GM12878 (cell line): ENCODE data around the gene SSX2IP. TPM values are rescaled to one million over a fixed set of nuclear protein-coding genes. Genes with fewer than 3 reads are reported as not detected.

Source experiments
- ATAC-seq: fragments of 200-7000 bp; cut with Tn5 transposase; 3 replicates; pipeline ENCODE4 v1.9.1; 2020; ENCODE audit warnings: mild to moderate bottlenecking, moderate library complexity
- BruUV-seq: library from RNA; stranded (reverse); fragments of 400-500 nt; replicated peaks from 2 replicates; lab custom pipeline; 2021; lab: Mats Ljungman, UMichigan
- CTCF ChIA-PET: fragments of 300-600 bp; sonication (Branson Sonifier 250); formaldehyde crosslinking; extraction: SDS; loops from one replicate; lab custom pipeline; 2021; ENCODE audit warnings: inconsistent platforms; lab: Yijun Ruan, JAX
- POLR2A ChIA-PET: fragments of 350-600 bp; formaldehyde crosslinking; extraction: SDS; loops from one replicate; lab custom pipeline; 2021; ENCODE audit warnings: inconsistent platforms; lab: Charles Lee
- RAD21 ChIA-PET: fragments of 300-600 bp; sonication (Branson Sonifier 250); formaldehyde crosslinking; loops from one replicate; lab custom pipeline; 2023; ENCODE audit warnings: antibody characterized with exemption; ENCODE audit not compliant: unreplicated experiment; lab: Charles Lee
- SMC1A ChIA-PET: fragments of 300-600 bp; sonication (Branson Sonifier 250); formaldehyde crosslinking; loops from one replicate; lab custom pipeline; 2023; ENCODE audit not compliant: unreplicated experiment, uncharacterized antibody; lab: Charles Lee
- DNase-seq: peaks from one replicate; pipeline ENCODE4 v3.0.0-alpha.2; 2011; ENCODE audit warnings: low read depth, low spot score
- FAIRE-seq: peaks from 3 replicates; lab custom pipeline; 2011; peaks lifted over from hg19 to GRCh38; lab: Jason Lieb, UNC
- H2AFZ ChIP-seq: 2 replicates; pipeline ENCODE4 v1.6.0; 2011; ENCODE audit warnings: low read depth, low read length, control low read depth; ENCODE audit not compliant: control insufficient read depth
- H3K27ac ChIP-seq: 2 replicates; pipeline ENCODE4 v1.5.1; 2011; ENCODE audit warnings: control low read depth; ENCODE audit not compliant: control insufficient read depth, insufficient read depth
- H3K27me3 ChIP-seq, 2 experiments: replicated peaks in 1 of 2; 2 replicates each; pipeline versions ENCODE4 v1.6.0 to v1.6.1; 2011; ENCODE audit warnings: low read length in 1 of 2; ENCODE audit not compliant: control insufficient read depth in 2 of 2, insufficient read depth in 2 of 2
- H3K36me3 ChIP-seq, 2 experiments: 2 replicates each; pipeline ENCODE4 v1.5.1; 2011; ENCODE audit warnings: low read length in 1 of 2; ENCODE audit not compliant: control insufficient read depth in 2 of 2, insufficient read depth in 2 of 2
- H3K4me1 ChIP-seq: 2 replicates; pipeline ENCODE4 v1.6.1; 2011; ENCODE audit warnings: mild to moderate bottlenecking, low read length, moderate library complexity, mixed read lengths; ENCODE audit not compliant: control insufficient read depth, insufficient read depth
- H3K4me2 ChIP-seq: 2 replicates; pipeline ENCODE4 v1.6.0; 2011; ENCODE audit warnings: control low read depth; ENCODE audit not compliant: control insufficient read depth, insufficient read depth
- H3K4me3 ChIP-seq: fragments of 200-600 bp; sonication (generic); 2 replicates; pipeline ENCODE4 v1.5.1; 2016
- H3K79me2 ChIP-seq: 2 replicates; pipeline ENCODE4 v1.6.0; 2011; ENCODE audit warnings: low read length; ENCODE audit not compliant: control insufficient read depth, insufficient read depth
- H3K9ac ChIP-seq: 2 replicates; pipeline ENCODE4 v1.8.0; 2011; ENCODE audit warnings: low read length, control low read depth, mixed read lengths; ENCODE audit not compliant: control insufficient read depth, insufficient read depth
- H3K9me3 ChIP-seq: replicated peaks from 3 replicates; pipeline ENCODE4 v1.5.1; 2011; ENCODE audit warnings: mild to moderate bottlenecking, low read length; ENCODE audit not compliant: control insufficient read depth, insufficient read depth
- H4K20me1 ChIP-seq: 2 replicates; pipeline ENCODE4 v1.6.0; 2011; ENCODE audit not compliant: control insufficient read depth, insufficient read depth
- BRCA1 ChIP-seq: IDR thresholded peaks from 2 replicates; pipeline ENCODE4 v1.6.1; 2011; ENCODE audit warnings: low read depth, low read length, improper control_type of control experiment
- EGR1 ChIP-seq, 2 experiments: IDR thresholded peaks; 1 replicate in 1 of 2; 2 replicates in 1 of 2; pipeline ENCODE4 v1.6.1; 2011 to 2012; ENCODE audit warnings: low read depth in 2 of 2, low read length in 2 of 2, borderline replicate concordance in 1 of 2, mild to moderate bottlenecking in 1 of 2, moderate library complexity in 1 of 2
- KDM1A ChIP-seq: fragments of 200-600 bp; sonication (generic); IDR thresholded peaks from 2 replicates; pipeline ENCODE4 v1.6.1; 2016; ENCODE audit warnings: borderline replicate concordance
- PML ChIP-seq: IDR thresholded peaks from 2 replicates; pipeline ENCODE4 v1.6.1; 2012; ENCODE audit warnings: low read length, inconsistent platforms
- POLR2AphosphoS5 ChIP-seq: IDR thresholded peaks from 2 replicates; pipeline ENCODE4 v1.6.1; 2011; ENCODE audit warnings: mild to moderate bottlenecking, low read length, inconsistent platforms
- RB1 ChIP-seq: fragments of 450-650 bp; formaldehyde crosslinking; IDR thresholded peaks from 2 replicates; pipeline ENCODE4 v1.6.1; 2017; ENCODE audit warnings: mild to moderate bottlenecking, borderline replicate concordance
- RBBP5 ChIP-seq: fragments of 200-600 bp; sonication (generic); conservative IDR thresholded peaks from 2 replicates; pipeline ENCODE4 v1.6.1; 2016
- TAF1 ChIP-seq: IDR thresholded peaks from 2 replicates; pipeline ENCODE4 v1.6.1; 2011; ENCODE audit warnings: mild to moderate bottlenecking, low read depth, low read length, borderline replicate concordance
- TBL1XR1 ChIP-seq: IDR thresholded peaks from 2 replicates; pipeline ENCODE4 v1.6.1; 2012; ENCODE audit warnings: low read depth, low read length, improper control_type of control experiment
- ZBED1 ChIP-seq: IDR thresholded peaks from 2 replicates; pipeline ENCODE4 v1.6.1; 2016; ENCODE audit warnings: borderline replicate concordance
- ZNF217 ChIP-seq: fragments of 450-650 bp; IDR thresholded peaks from 2 replicates; pipeline ENCODE4 v1.6.1; 2017; ENCODE audit warnings: antibody characterized with exemption, mild to moderate bottlenecking
- ZZZ3 ChIP-seq: IDR thresholded peaks from 2 replicates; pipeline ENCODE4 v1.6.1; 2011; ENCODE audit warnings: low read depth; ENCODE audit not compliant: control insufficient read depth, insufficient read length
- WGBS: methylation state at CpG from one replicate; pipeline ENCODE4 v1.1.6; 2016; ENCODE audit warnings: low lambda C conversion rate; ENCODE audit not compliant: insufficient replicate concordance, insufficient coverage; ENCODE audit errors: missing lambda C conversion rate; 5-methylcytosine and 5-hydroxymethylcytosine counted together
- in situ Hi-C: fragments of 300-500 bp; cut with MboI; formaldehyde crosslinking; loops from 9 replicates; pipeline ENCODE4 v1.14.3; 2018; ENCODE audit warnings: mixed read lengths
- intact Hi-C: fragments of 100-400 bp; cut with micrococcal nuclease; formaldehyde crosslinking; loops from one replicate; pipeline ENCODE4 v1.14.2; 2022; ENCODE audit not compliant: unreplicated experiment
- polyA plus RNA-seq, 11 experiments: library from polyadenylated mRNA; depleted of rRNA in 4 of 11; unstranded in 6 of 11; stranded (reverse) in 5 of 11; fragments of >200 nt; fragmentation: Nextera tagmentation in 4 of 11; fragmentation: Illumina TruSeq in 1 of 11; extraction: Ambion mirVana in 4 of 11; extraction: Trizol in 1 of 11; gene quantifications; 1 replicate in 1 of 11; 2 replicates in 10 of 11; pipeline versions ENCODE4 v1.2.1 to v1.2.3, GENCODE V29; 2011 to 2016; ENCODE audit warnings: inconsistent platforms in 2 of 11, missing spikeins in 2 of 11, low read depth in 1 of 11
- total RNA-seq, 4 experiments: library from RNA; depleted of rRNA in 3 of 4; stranded (reverse); fragments of >200 nt in 3 of 4; fragmentation: Illumina TruSeq in 1 of 4; extraction: Trizol in 1 of 4; gene quantifications; 2 replicates each; pipeline versions ENCODE4 v1.2.1 to v1.2.3, GENCODE V29; 2013 to 2021
- TF ChIP-seq, protein P1 (sequence below): IDR thresholded peaks from 2 replicates; pipeline ENCODE4 v1.6.1; 2012; ENCODE audit warnings: low read depth, low read length, improper control_type of control experiment
- TF ChIP-seq, protein P2 (sequence below): fragments of 450-650 bp; IDR thresholded peaks from 2 replicates; pipeline ENCODE4 v1.6.1; 2017; ENCODE audit warnings: mild to moderate bottlenecking, moderate library complexity
- TF ChIP-seq, protein P3 (sequence below): fragments of 450-650 bp; formaldehyde crosslinking; IDR thresholded peaks from 2 replicates; pipeline ENCODE4 v1.4.0; 2020; ENCODE audit warnings: mild to moderate bottlenecking, moderate library complexity

SSX2IP gene
- total and polyA plus RNA-seq, 10 of the 15 experiments (the other 5 are each of a cell fraction or from before 2014, with no cell fraction given), result 3.3 to 14.0 (median 10.4) TPM

DNA sequence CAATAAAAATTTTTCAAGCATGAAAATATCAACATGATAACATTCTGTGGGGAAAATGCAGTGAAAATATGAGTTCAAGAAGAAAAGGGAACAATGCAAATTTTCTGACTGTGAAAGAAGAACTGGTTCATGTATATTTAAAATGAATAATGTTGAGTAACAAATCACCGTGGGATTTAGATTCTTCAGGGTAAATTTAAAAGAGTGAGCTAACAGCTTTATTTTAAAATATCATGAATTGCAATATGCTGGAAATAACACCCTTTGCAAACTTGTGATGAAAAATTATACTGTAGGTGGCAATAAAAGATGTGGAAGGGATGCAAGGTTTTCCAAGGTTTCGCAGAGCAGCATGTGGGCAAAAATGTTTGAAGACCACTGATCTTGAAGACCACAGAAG, 13.2 kb upstream of the SSX2IP start (continued):
- no peak for TF ChIP-seq ZZZ3
- no peak for TF ChIP-seq KDM1A
- no peak for TF ChIP-seq ZBED1
- TF ChIP-seq EGR1 (IDR thresholded peaks at IDR 0.05; ENCODE audit: borderline replicate concordance in 1 of 2, low read depth in 2 of 2, low read length in 2 of 2), result no peak
- no peak for TF ChIP-seq TAF1

DNA sequence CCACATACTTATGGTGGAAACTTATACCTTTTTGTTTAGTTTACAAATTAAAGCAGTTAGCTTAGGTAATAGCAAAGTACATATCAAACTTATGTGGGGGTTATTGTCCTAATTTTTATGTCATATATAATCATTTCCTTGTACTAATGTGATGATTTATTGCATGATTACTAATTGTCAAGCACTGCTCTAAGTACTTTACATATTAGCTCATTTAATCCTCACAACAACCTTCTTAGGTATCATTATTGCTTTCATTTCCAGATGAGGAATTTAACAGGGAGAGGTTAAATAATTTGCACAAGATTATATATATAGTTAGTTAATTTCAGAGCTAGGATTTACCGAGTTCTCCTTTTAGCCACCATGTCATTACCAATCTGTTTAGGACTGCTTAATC, 11.9 kb upstream of the SSX2IP start:
- H2AFZ ChIP-seq, result no peak overlapping the region
- peaks cover 4% of the 10 kb centered on the region; the same call in 1 of the 2 replicates for H3K4me1 ChIP-seq
- RAD21 ChIA-PET, result interaction anchor here (1.3 kb wide), 2 partner anchors 9 to 12 kb away, joined by 3 read pairs; no protein-coding TSS in a partner anchor
- H3K4me3 ChIP-seq, result no peak overlapping the region
- ATAC-seq (no peak), FAIRE-seq (no peak), DNase-seq (no peak)
- no peak overlapping the region for H3K9ac ChIP-seq
- in situ Hi-C loops, result no loop called here
- no peaks in the 10 kb centered on the region; a peak in 1 of 4 replicates for H3K27me3 ChIP-seq
- CTCF ChIA-PET, result interaction anchor here (0.8 to 1.8 kb wide), 7 partner anchors 10 to 70 kb away, joined by 3 to 6 read pairs (median 3); no protein-coding TSS in a partner anchor
- SMC1A ChIA-PET, result interaction anchor here (0.9 to 12.6 kb wide), 9 partner anchors 9 to 43 kb away, joined by 3 to 113 read pairs (median 4); no protein-coding TSS in a partner anchor
- no peaks in the 10 kb centered on the region for H4K20me1 ChIP-seq
- intact Hi-C loops, result no loop called here
- POLR2A ChIA-PET, result interaction anchor here (0.7 to 5.2 kb wide), 5 partner anchors 9 to 20 kb away, joined by 3 to 32 read pairs (median 3); partner anchors contain the start of gene SSX2IP
- no peaks in the 10 kb centered on the region for H3K9me3 ChIP-seq
- H3K27ac ChIP-seq, result no peak overlapping the region
- no TSS peak for BruUV-seq
- H3K4me2 ChIP-seq, result no peak overlapping the region
- no peaks in the 10 kb centered on the region for H3K79me2 ChIP-seq
- no peaks in the 10 kb centered on the region for H3K36me3 ChIP-seq
- 91% methylated on average over 1 of the region's 1 CpG for WGBS
- TF ChIP-seq TBL1XR1, result no peak
- TF ChIP-seq ZNF217, result no peak
- TF ChIP-seq, protein P1, sequence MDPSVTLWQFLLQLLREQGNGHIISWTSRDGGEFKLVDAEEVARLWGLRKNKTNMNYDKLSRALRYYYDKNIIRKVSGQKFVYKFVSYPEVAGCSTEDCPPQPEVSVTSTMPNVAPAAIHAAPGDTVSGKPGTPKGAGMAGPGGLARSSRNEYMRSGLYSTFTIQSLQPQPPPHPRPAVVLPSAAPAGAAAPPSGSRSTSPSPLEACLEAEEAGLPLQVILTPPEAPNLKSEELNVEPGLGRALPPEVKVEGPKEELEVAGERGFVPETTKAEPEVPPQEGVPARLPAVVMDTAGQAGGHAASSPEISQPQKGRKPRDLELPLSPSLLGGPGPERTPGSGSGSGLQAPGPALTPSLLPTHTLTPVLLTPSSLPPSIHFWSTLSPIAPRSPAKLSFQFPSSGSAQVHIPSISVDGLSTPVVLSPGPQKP, result no peak
- no peak for TF ChIP-seq PML
- no peak for TF ChIP-seq RBBP5
- TF ChIP-seq, protein P2, sequence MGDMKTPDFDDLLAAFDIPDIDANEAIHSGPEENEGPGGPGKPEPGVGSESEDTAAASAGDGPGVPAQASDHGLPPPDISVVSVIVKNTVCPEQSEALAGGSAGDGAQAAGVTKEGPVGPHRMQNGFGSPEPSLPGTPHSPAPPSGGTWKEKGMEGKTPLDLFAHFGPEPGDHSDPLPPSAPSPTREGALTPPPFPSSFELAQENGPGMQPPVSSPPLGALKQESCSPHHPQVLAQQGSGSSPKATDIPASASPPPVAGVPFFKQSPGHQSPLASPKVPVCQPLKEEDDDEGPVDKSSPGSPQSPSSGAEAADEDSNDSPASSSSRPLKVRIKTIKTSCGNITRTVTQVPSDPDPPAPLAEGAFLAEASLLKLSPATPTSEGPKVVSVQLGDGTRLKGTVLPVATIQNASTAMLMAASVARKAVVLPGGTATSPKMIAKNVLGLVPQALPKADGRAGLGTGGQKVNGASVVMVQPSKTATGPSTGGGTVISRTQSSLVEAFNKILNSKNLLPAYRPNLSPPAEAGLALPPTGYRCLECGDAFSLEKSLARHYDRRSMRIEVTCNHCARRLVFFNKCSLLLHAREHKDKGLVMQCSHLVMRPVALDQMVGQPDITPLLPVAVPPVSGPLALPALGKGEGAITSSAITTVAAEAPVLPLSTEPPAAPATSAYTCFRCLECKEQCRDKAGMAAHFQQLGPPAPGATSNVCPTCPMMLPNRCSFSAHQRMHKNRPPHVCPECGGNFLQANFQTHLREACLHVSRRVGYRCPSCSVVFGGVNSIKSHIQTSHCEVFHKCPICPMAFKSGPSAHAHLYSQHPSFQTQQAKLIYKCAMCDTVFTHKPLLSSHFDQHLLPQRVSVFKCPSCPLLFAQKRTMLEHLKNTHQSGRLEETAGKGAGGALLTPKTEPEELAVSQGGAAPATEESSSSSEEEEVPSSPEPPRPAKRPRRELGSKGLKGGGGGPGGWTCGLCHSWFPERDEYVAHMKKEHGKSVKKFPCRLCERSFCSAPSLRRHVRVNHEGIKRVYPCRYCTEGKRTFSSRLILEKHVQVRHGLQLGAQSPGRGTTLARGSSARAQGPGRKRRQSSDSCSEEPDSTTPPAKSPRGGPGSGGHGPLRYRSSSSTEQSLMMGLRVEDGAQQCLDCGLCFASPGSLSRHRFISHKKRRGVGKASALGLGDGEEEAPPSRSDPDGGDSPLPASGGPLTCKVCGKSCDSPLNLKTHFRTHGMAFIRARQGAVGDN, result no peak
- no peak for TF ChIP-seq RB1
- TF ChIP-seq POLR2AphosphoS5, result no peak
- TF ChIP-seq, protein P3, sequence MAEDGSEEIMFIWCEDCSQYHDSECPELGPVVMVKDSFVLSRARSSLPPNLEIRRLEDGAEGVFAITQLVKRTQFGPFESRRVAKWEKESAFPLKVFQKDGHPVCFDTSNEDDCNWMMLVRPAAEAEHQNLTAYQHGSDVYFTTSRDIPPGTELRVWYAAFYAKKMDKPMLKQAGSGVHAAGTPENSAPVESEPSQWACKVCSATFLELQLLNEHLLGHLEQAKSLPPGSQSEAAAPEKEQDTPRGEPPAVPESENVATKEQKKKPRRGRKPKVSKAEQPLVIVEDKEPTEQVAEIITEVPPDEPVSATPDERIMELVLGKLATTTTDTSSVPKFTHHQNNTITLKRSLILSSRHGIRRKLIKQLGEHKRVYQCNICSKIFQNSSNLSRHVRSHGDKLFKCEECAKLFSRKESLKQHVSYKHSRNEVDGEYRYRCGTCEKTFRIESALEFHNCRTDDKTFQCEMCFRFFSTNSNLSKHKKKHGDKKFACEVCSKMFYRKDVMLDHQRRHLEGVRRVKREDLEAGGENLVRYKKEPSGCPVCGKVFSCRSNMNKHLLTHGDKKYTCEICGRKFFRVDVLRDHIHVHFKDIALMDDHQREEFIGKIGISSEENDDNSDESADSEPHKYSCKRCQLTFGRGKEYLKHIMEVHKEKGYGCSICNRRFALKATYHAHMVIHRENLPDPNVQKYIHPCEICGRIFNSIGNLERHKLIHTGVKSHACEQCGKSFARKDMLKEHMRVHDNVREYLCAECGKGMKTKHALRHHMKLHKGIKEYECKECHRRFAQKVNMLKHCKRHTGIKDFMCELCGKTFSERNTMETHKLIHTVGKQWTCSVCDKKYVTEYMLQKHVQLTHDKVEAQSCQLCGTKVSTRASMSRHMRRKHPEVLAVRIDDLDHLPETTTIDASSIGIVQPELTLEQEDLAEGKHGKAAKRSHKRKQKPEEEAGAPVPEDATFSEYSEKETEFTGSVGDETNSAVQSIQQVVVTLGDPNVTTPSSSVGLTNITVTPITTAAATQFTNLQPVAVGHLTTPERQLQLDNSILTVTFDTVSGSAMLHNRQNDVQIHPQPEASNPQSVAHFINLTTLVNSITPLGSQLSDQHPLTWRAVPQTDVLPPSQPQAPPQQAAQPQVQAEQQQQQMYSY, result no peak
- no peak for TF ChIP-seq BRCA1
